Stimulated activated CD4-positive, alpha-beta T cell treated with anti-CD3 and anti-CD28 coated beads, Interleukin-15, amount 100 ng/mL, for 1 hour (primary cell): ENCODE results near the gene HDLBP.
A peak's percentile ranks its signal among the peaks of the same experiment; 100 is the strongest.
"Not testable (repeated sequence)": the region's sequence is repeated elsewhere in the genome, so short reads cannot be mapped to it uniquely, and the experiment has no call there.

Experiments
- DNase-seq, 2 donors: peaks; one replicate each; pipeline ENCODE4 v3.0.0-alpha.2; 2020; ENCODE audit warnings: low read depth in 1 of 2, low spot score in 1 of 2

Gene HDLBP

GRCh38 chr2:241339839-241340630 lies 24.6 kb upstream of the HDLBP start:
- no peak for DNase-seq

- DNase-seq: no peak
Observed at GRCh38 chr2:241334813-241335212, 19.3 kb upstream of the HDLBP start.

GRCh38 chr2:241330616-241330981 lies 15.1 kb upstream of the HDLBP start:
- DNase-seq: no peak

GRCh38 chr2:241329669-241330615 lies 14.5 kb upstream of the HDLBP start:
- no peak for DNase-seq

GRCh38 chr2:241325257-241325656 lies 9.8 kb upstream of the HDLBP start:
- no peak for DNase-seq

- DNase-seq: no peak
Observed at GRCh38 chr2:241324775-241325174, 9.3 kb upstream of the HDLBP start.

GRCh38 chr2:241323778-241324177 lies 8.3 kb upstream of the HDLBP start:
- no peak for DNase-seq

GRCh38 chr2:241321886-241322285 lies 6.4 kb upstream of the HDLBP start:
- no peak for DNase-seq

GRCh38 chr2:241321033-241321432 lies 5.6 kb upstream of the HDLBP start:
- DNase-seq: no peak

GRCh38 chr2:241320394-241320793 lies 4.9 kb upstream of the HDLBP start:
- DNase-seq: no peak

GRCh38 chr2:241318830-241319229 lies 3.4 kb upstream of the HDLBP start:
- DNase-seq: not testable (repeated sequence)

- DNase-seq: no peak
Observed at GRCh38 chr2:241317391-241317790, 1.9 kb upstream of the HDLBP start.

GRCh38 chr2:241316825-241317224 lies 1.4 kb upstream of the HDLBP start:
- DNase-seq: no peak

GRCh38 chr2:241315879-241316631 lies 583 bp upstream of the HDLBP start, which contains the start of gene SEPTIN2:
Gene SEPTIN2 (plus strand): TSS chr2:241315925. CDS start chr2:241324233, 8,308 bp downstream.
- peak; percentile 5 to 64 for DNase-seq

- no peak for DNase-seq
Observed at GRCh38 chr2:241314226-241315092, 1.0 kb downstream of the HDLBP start.

GRCh38 chr2:241313543-241314095 lies 1.9 kb downstream of the HDLBP start:
- DNase-seq: no peak

- DNase-seq: no peak
Observed at GRCh38 chr2:241312082-241312481, 3.4 kb downstream of the HDLBP start.

GRCh38 chr2:241310917-241311566 lies 4.4 kb downstream of the HDLBP start:
- DNase-seq: no peak

- DNase-seq: peak; percentile 27 to 37
Observed at GRCh38 chr2:241309684-241310117, 5.8 kb downstream of the HDLBP start.
